SK-N-SH (cell line): ENCODE results near the gene GNG4. TPM values are rescaled to one million over a fixed set of nuclear protein-coding genes. Genes with fewer than 3 reads are reported as not detected.

Source experiments
- CTCF ChIA-PET: fragments of 300-600, 350-600 bp; formaldehyde crosslinking; extraction: SDS; loops from one replicate; lab custom pipeline; 2021; lab: Yijun Ruan, JAX
- POLR2A ChIA-PET: fragments of 350-600 bp; sonication (Branson Sonifier 250); formaldehyde crosslinking; extraction: SDS; loops from one replicate; lab custom pipeline; 2020; ENCODE audit warnings: antibody characterized with exemption, inconsistent platforms; lab: Yijun Ruan, JAX
- DNase-seq: peaks from one replicate; pipeline ENCODE4 v3.0.0; 2012
- H2AFZ ChIP-seq: fragments of 200-600 bp; sonication (generic); 2 replicates; pipeline ENCODE4 v1.8.1; 2016; ENCODE audit warnings: antibody characterized with exemption, mild to moderate bottlenecking, low read depth
- H3F3A ChIP-seq: fragments of 200-600 bp; sonication (generic); replicated peaks from 2 replicates; pipeline ENCODE3; 2016; ENCODE audit warnings: antibody characterized with exemption, mild to moderate bottlenecking; ENCODE audit not compliant: insufficient read depth
- H3K27ac ChIP-seq, 2 experiments: fragments of 200-500 bp in 1 of 2; fragments of 200-600 bp in 1 of 2; sonication (Bioruptor generic) in 1 of 2; sonication (generic), shearing (Covaris generic) in 1 of 2; 2 replicates each; pipeline versions ENCODE4 v1.5.1 to v1.6.1; 2014 to 2016; ENCODE audit warnings: low read depth in 2 of 2, inconsistent platforms in 1 of 2, low read length in 1 of 2, mild to moderate bottlenecking in 1 of 2, mixed read lengths in 1 of 2
- H3K27me3 ChIP-seq: fragments of 200-600 bp; sonication (generic), shearing (Covaris generic); 2 replicates; pipeline ENCODE4 v1.6.1; 2016; ENCODE audit warnings: mixed run types; ENCODE audit not compliant: insufficient read depth
- H3K36me3 ChIP-seq, 2 experiments: fragments of 200-500 bp in 1 of 2; fragments of 200-600 bp in 1 of 2; sonication (Bioruptor generic) in 1 of 2; sonication (generic) in 1 of 2; replicated peaks in 1 of 2; 2 replicates each; pipeline versions ENCODE3 to v1.5.1; 2014 to 2016; ENCODE audit warnings: low read length in 1 of 2, mild to moderate bottlenecking in 1 of 2; ENCODE audit not compliant: insufficient read depth in 2 of 2, control insufficient read depth in 1 of 2
- H3K4me1 ChIP-seq, 2 experiments: fragments of 200-500 bp in 1 of 2; fragments of 200-600 bp in 1 of 2; sonication (Bioruptor generic) in 1 of 2; sonication (generic), shearing (Covaris generic) in 1 of 2; 2 replicates each; pipeline versions ENCODE4 v1.5.1 to v1.6.1; 2014 to 2016; ENCODE audit warnings: low read depth in 1 of 2, low read length in 1 of 2, mixed run types in 1 of 2; ENCODE audit not compliant: insufficient read depth in 2 of 2, control insufficient read depth in 1 of 2
- H3K4me2 ChIP-seq: fragments of 200-600 bp; sonication (generic), shearing (Covaris generic); 2 replicates; pipeline ENCODE4 v1.6.1; 2017; ENCODE audit warnings: mixed run types
- H3K4me3 ChIP-seq, 2 experiments: fragments of 200-500 bp in 1 of 2; fragments of 200-600 bp in 1 of 2; sonication (Bioruptor generic) in 1 of 2; sonication (generic), shearing (Covaris generic) in 1 of 2; 2 replicates each; pipeline versions ENCODE4 v1.5.1 to v1.8.1; 2014 to 2016; ENCODE audit warnings: low read depth in 2 of 2, inconsistent platforms in 1 of 2, low read length in 1 of 2, mild to moderate bottlenecking in 1 of 2, mixed read lengths in 1 of 2, moderate library complexity in 1 of 2
- H3K79me2 ChIP-seq: fragments of 200-600 bp; sonication (generic); 2 replicates; pipeline ENCODE4 v1.8.1; 2017; ENCODE audit warnings: mild to moderate bottlenecking; ENCODE audit not compliant: insufficient read depth
- H3K9ac ChIP-seq: fragments of 200-600 bp; sonication (generic); 2 replicates; pipeline ENCODE4 v1.6.1; 2017; ENCODE audit warnings: mixed run types
- H3K9me2 ChIP-seq: fragments of 200-600 bp; sonication (generic); 2 replicates; pipeline ENCODE4 v1.6.1; 2017; ENCODE audit warnings: mixed run types
- H3K9me3 ChIP-seq: fragments of 200-600 bp; sonication (generic); 2 replicates; pipeline ENCODE4 v1.6.1; 2017; ENCODE audit warnings: mixed run types, mild to moderate bottlenecking, moderate library complexity
- H4K20me1 ChIP-seq: fragments of 200-600 bp; sonication (generic); 2 replicates; pipeline ENCODE4 v1.6.1; 2017; ENCODE audit warnings: mild to moderate bottlenecking, mixed run types; ENCODE audit not compliant: insufficient read depth
- MXI1 ChIP-seq: IDR thresholded peaks from 2 replicates; pipeline ENCODE4 v1.6.1; 2012; ENCODE audit warnings: mild to moderate bottlenecking, low read depth, low read length, improper control_type of control experiment
- RAD21 ChIP-seq: IDR thresholded peaks from 2 replicates; pipeline ENCODE4 v1.6.1; 2012; ENCODE audit warnings: mild to moderate bottlenecking, low read length
- RXRA ChIP-seq: IDR thresholded peaks from 2 replicates; pipeline ENCODE4 v1.4.0; 2012; ENCODE audit warnings: low read depth, mild to moderate bottlenecking, borderline replicate concordance
- SIN3A ChIP-seq: IDR thresholded peaks from 2 replicates; pipeline ENCODE4 v1.6.1; 2012; ENCODE audit warnings: low read depth, mild to moderate bottlenecking, low read length, moderate library complexity, borderline replicate concordance
- TAF1 ChIP-seq: IDR thresholded peaks from 2 replicates; pipeline ENCODE4 v1.6.1; 2012; ENCODE audit warnings: low read depth, mild to moderate bottlenecking, low read length, moderate library complexity, borderline replicate concordance
- TEAD4 ChIP-seq: IDR thresholded peaks from 2 replicates; pipeline ENCODE4 v1.4.0; 2012; ENCODE audit warnings: mild to moderate bottlenecking, borderline replicate concordance; ENCODE audit not compliant: insufficient read depth
- WGBS: methylation state at CpG from one replicate; pipeline ENCODE4 v1.1.6; 2017; ENCODE audit warnings: low lambda C conversion rate; 5-methylcytosine and 5-hydroxymethylcytosine counted together
- polyA plus RNA-seq, 3 experiments: library from polyadenylated mRNA; depleted of rRNA; stranded (reverse); fragments of >200 nt; gene quantifications; 2 replicates each; pipeline ENCODE4 v1.2.3, GENCODE V29; 2012
- TF ChIP-seq, protein P1 (sequence below): IDR thresholded peaks from 2 replicates; pipeline ENCODE4 v1.4.0; 2012; ENCODE audit warnings: low read depth
- TF ChIP-seq, protein P2 (sequence below): fragments of 150-350 bp; IDR thresholded peaks from 2 replicates; pipeline ENCODE4 v1.6.1; 2017; ENCODE audit warnings: antibody characterized with exemption, low read length, low read depth, borderline replicate concordance
- TF ChIP-seq, protein P3 (sequence below): IDR thresholded peaks from 2 replicates; pipeline ENCODE4 v1.4.0; 2012; ENCODE audit warnings: low read depth, borderline replicate concordance

GNG4 gene
- polyA plus RNA-seq, 1 of the 3 experiments (the other 2 are of a cell fraction): 1.6 TPM

DNA sequence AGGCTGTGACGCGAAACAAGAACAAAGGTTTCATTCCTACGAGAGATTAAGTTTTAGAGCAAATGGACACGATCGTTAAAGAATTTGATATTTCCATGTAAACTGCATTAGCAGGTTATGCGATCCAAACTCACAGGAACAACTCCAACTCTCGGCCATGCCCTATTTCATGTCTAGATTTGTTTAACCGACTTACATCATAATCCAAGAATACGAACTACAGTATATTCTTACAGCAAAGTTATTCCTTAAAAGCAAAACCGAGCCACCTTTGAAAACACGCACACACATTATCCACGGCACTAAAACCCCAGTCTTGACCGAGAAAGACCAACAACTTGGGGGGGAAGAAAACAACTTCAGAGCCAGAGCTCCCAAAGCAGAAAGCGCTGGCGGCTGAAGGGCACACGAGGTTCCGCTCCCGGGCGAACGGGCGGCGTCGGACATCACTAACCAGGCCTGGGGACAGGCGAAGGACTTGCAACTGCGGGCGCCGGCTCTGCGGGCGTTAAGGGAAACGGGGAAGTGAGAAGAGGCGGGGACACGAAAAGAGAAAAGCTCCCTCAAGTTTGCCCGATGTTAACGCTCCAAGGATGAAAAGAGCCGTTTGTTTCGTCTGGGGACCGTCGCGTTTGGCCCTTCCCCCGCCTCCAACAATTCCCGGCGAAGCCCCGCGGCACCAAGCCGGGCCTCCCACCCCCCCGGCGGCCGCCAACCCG is 146.0 kb downstream of the GNG4 start:
- H3K36me3 ChIP-seq: no peaks in the 10 kb centered on the region
- H3K4me1 ChIP-seq: peaks cover 5 to 13% of the 10 kb centered on the region in 2 experiments; a peak in 3 of 4 replicates
- peaks cover 20% of the 10 kb centered on the region for H4K20me1 ChIP-seq
- H2AFZ ChIP-seq: peak overlapping the region; percentile 82
- peak; percentile 55 for DNase-seq
- H3K9ac ChIP-seq: peak overlapping the region; percentile 79
- POLR2A ChIA-PET: interaction anchor here (0.5 to 1.2 kb wide), 2 partner anchors 90 to 375 kb away, joined by 3 read pairs; partner anchors contain the start of gene TOMM20
- no peaks in the 10 kb centered on the region for H3K9me2 ChIP-seq
- H3K79me2 ChIP-seq: peaks cover 53% of the 10 kb centered on the region
- WGBS: 1% methylated on average over 43 of the region's 49 CpGs
- H3K27me3 ChIP-seq: no peaks in the 10 kb centered on the region
- H3K27ac ChIP-seq: peak overlapping the region; percentile 86 to 97
- peak overlapping the region; percentile 60 to 76 for H3K4me3 ChIP-seq
- H3K9me3 ChIP-seq: no peaks in the 10 kb centered on the region
- H3F3A ChIP-seq: peaks cover 27% of the 10 kb centered on the region
- TF ChIP-seq TAF1 (peak; percentile 12; the same call in 1 of the 2 replicates), SIN3A (no peak), RAD21 (no peak), MXI1 (peak; percentile 54; the same call in 1 of the 2 replicates), TEAD4 (no peak), RXRA (no peak)
- TF ChIP-seq, protein P1, sequence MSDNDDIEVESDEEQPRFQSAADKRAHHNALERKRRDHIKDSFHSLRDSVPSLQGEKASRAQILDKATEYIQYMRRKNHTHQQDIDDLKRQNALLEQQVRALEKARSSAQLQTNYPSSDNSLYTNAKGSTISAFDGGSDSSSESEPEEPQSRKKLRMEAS: peak; percentile 64; the same call in 1 of the 2 replicates
- TF ChIP-seq, protein P2, sequence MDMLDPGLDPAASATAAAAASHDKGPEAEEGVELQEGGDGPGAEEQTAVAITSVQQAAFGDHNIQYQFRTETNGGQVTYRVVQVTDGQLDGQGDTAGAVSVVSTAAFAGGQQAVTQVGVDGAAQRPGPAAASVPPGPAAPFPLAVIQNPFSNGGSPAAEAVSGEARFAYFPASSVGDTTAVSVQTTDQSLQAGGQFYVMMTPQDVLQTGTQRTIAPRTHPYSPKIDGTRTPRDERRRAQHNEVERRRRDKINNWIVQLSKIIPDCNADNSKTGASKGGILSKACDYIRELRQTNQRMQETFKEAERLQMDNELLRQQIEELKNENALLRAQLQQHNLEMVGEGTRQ: no peak
- TF ChIP-seq, protein P3, sequence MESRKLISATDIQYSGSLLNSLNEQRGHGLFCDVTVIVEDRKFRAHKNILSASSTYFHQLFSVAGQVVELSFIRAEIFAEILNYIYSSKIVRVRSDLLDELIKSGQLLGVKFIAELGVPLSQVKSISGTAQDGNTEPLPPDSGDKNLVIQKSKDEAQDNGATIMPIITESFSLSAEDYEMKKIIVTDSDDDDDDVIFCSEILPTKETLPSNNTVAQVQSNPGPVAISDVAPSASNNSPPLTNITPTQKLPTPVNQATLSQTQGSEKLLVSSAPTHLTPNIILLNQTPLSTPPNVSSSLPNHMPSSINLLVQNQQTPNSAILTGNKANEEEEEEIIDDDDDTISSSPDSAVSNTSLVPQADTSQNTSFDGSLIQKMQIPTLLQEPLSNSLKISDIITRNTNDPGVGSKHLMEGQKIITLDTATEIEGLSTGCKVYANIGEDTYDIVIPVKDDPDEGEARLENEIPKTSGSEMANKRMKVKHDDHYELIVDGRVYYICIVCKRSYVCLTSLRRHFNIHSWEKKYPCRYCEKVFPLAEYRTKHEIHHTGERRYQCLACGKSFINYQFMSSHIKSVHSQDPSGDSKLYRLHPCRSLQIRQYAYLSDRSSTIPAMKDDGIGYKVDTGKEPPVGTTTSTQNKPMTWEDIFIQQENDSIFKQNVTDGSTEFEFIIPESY: no peak
- peak overlapping the region; percentile 84 for H3K4me2 ChIP-seq
- CTCF ChIA-PET: interaction anchor here (0.5 to 2.8 kb wide), 30 partner anchors 9 to 471 kb away, joined by 3 to 13 read pairs (median 4); no protein-coding TSS in a partner anchor
